Activated T-helper 2 cell treated with anti-CD3 and anti-CD28 coated beads, Interferon-gamma antibody, Interleukin-2, Interleukin-4, amounts not matched to agents 10 μg/mL and 5 μg/mL and 100 μg/mL, durations not matched to agents 14 hours and 24 hours and 36 hours (primary cell): ENCODE results near the gene KIF6. TPM values are rescaled to one million over a fixed set of nuclear protein-coding genes. Genes with fewer than 3 reads are reported as not detected.

Experiments used
- DNase-seq: peaks from one replicate; pipeline ENCODE4 v3.0.0; 2021; ENCODE audit warnings: low spot score
- H3K27ac Mint-ChIP-seq: one replicate; pipeline ENCODE4 v1.8.0; 2021; ENCODE audit warnings: mixed read lengths
- H3K27me3 Mint-ChIP-seq: one replicate; pipeline ENCODE4 v1.8.0; 2021; ENCODE audit warnings: low read depth, mixed read lengths
- H3K36me3 Mint-ChIP-seq: one replicate; pipeline ENCODE4 v1.8.0; 2021; ENCODE audit warnings: low read depth, mixed read lengths
- H3K4me1 Mint-ChIP-seq: one replicate; pipeline ENCODE4 v1.8.0; 2021; ENCODE audit warnings: low read depth, mixed read lengths
- H3K4me3 Mint-ChIP-seq: one replicate; pipeline ENCODE4 v1.8.0; 2021; ENCODE audit warnings: low read depth, mild to moderate bottlenecking, moderate library complexity, mixed read lengths
- H3K9me3 Mint-ChIP-seq: one replicate; pipeline ENCODE4 v1.8.0; 2021; ENCODE audit warnings: mixed read lengths
- intact Hi-C: fragments of 100-400 bp; cut with micrococcal nuclease; formaldehyde crosslinking; loops from one replicate; pipeline ENCODE4 v1.15.1; 2023
- total RNA-seq: library from RNA; stranded (reverse); gene quantifications from 2 replicates; pipeline ENCODE4 v1.2.3, GENCODE V29; 2022

Gene KIF6
- total RNA-seq, 1 donor from 2014 or later, result 0.25 TPM

GRCh38 chr6:39593646-39594045 lies 131.6 kb downstream of the KIF6 start:
- DNase-seq, result no peak
- peaks cover 4% of the 10 kb centered on the region for H3K27me3 Mint-ChIP-seq
- intact Hi-C loops, result no loop called here
- H3K9me3 Mint-ChIP-seq, result no peaks in the 10 kb centered on the region
- H3K4me1 Mint-ChIP-seq, result no peaks in the 10 kb centered on the region
- no peak overlapping the region for H3K27ac Mint-ChIP-seq
- H3K36me3 Mint-ChIP-seq, result no peaks in the 10 kb centered on the region
- no peak overlapping the region for H3K4me3 Mint-ChIP-seq

- DNase-seq, result no peak
- intact Hi-C loops, result no loop called here
- H3K4me1 Mint-ChIP-seq, result no peaks in the 10 kb centered on the region
- no peaks in the 10 kb centered on the region for H3K9me3 Mint-ChIP-seq
- H3K27me3 Mint-ChIP-seq, result peaks cover 2% of the 10 kb centered on the region
- no peaks in the 10 kb centered on the region for H3K36me3 Mint-ChIP-seq
- H3K4me3 Mint-ChIP-seq, result no peak overlapping the region
- H3K27ac Mint-ChIP-seq, result no peak overlapping the region
These were observed 134.3 kb downstream of the KIF6 start for GRCh38 chr6:39590871-39591393.

GRCh38 chr6:39587080-39587479 lies 138.1 kb downstream of the KIF6 start:
- H3K9me3 Mint-ChIP-seq, result no peaks in the 10 kb centered on the region
- intact Hi-C loops, result no loop called here
- peaks cover 2% of the 10 kb centered on the region for H3K27me3 Mint-ChIP-seq
- no peak for DNase-seq
- no peak overlapping the region for H3K27ac Mint-ChIP-seq
- no peaks in the 10 kb centered on the region for H3K4me1 Mint-ChIP-seq
- no peak overlapping the region for H3K4me3 Mint-ChIP-seq
- no peaks in the 10 kb centered on the region for H3K36me3 Mint-ChIP-seq

GRCh38 chr6:39585641-39586040 lies 139.6 kb downstream of the KIF6 start:
- no peaks in the 10 kb centered on the region for H3K9me3 Mint-ChIP-seq
- H3K27ac Mint-ChIP-seq, result no peak overlapping the region
- no peaks in the 10 kb centered on the region for H3K36me3 Mint-ChIP-seq
- no peak overlapping the region for H3K4me3 Mint-ChIP-seq
- intact Hi-C loops, result no loop called here
- no peaks in the 10 kb centered on the region for H3K4me1 Mint-ChIP-seq
- no peaks in the 10 kb centered on the region for H3K27me3 Mint-ChIP-seq
- DNase-seq, result no peak

- no peaks in the 10 kb centered on the region for H3K36me3 Mint-ChIP-seq
- H3K4me3 Mint-ChIP-seq, result no peak overlapping the region
- intact Hi-C loops, result no loop called here
- H3K27ac Mint-ChIP-seq, result no peak overlapping the region
- H3K27me3 Mint-ChIP-seq, result no peaks in the 10 kb centered on the region
- no peak for DNase-seq
- H3K9me3 Mint-ChIP-seq, result no peaks in the 10 kb centered on the region
- H3K4me1 Mint-ChIP-seq, result no peaks in the 10 kb centered on the region
These were observed 147.6 kb downstream of the KIF6 start for GRCh38 chr6:39577446-39578165.

GRCh38 chr6:39576556-39577303 lies 148.5 kb downstream of the KIF6 start:
- no peaks in the 10 kb centered on the region for H3K9me3 Mint-ChIP-seq
- no peak overlapping the region for H3K27ac Mint-ChIP-seq
- no peak for DNase-seq
- no peaks in the 10 kb centered on the region for H3K36me3 Mint-ChIP-seq
- intact Hi-C loops, result no loop called here
- no peaks in the 10 kb centered on the region for H3K4me1 Mint-ChIP-seq
- no peaks in the 10 kb centered on the region for H3K27me3 Mint-ChIP-seq
- H3K4me3 Mint-ChIP-seq, result no peak overlapping the region

- intact Hi-C loops, result no loop called here
- H3K36me3 Mint-ChIP-seq, result no peaks in the 10 kb centered on the region
- no peaks in the 10 kb centered on the region for H3K4me1 Mint-ChIP-seq
- no peaks in the 10 kb centered on the region for H3K9me3 Mint-ChIP-seq
- no peak overlapping the region for H3K4me3 Mint-ChIP-seq
- H3K27me3 Mint-ChIP-seq, result no peaks in the 10 kb centered on the region
- no peak overlapping the region for H3K27ac Mint-ChIP-seq
- no peak for DNase-seq
These were observed 150.2 kb downstream of the KIF6 start for GRCh38 chr6:39574991-39575390.

- Mint-ChIP-seq H3K9me3 (no peaks in the 10 kb centered on the region), H3K4me3 (no peak overlapping the region), H3K27me3 (no peaks in the 10 kb centered on the region), H3K27ac (no peak overlapping the region), H3K36me3 (no peaks in the 10 kb centered on the region), H3K4me1 (no peaks in the 10 kb centered on the region)
- no peak for DNase-seq
- intact Hi-C loops, result no loop called here
These were observed 151.7 kb downstream of the KIF6 start for GRCh38 chr6:39573541-39573940.

- Mint-ChIP-seq H3K4me3 (no peak overlapping the region), H3K27ac (no peak overlapping the region), H3K27me3 (no peaks in the 10 kb centered on the region), H3K4me1 (no peaks in the 10 kb centered on the region), H3K36me3 (no peaks in the 10 kb centered on the region), H3K9me3 (no peaks in the 10 kb centered on the region)
- DNase-seq, result no peak
- intact Hi-C loops, result no loop called here
These were observed 152.4 kb downstream of the KIF6 start for GRCh38 chr6:39572661-39573340.

- no peak overlapping the region for H3K27ac Mint-ChIP-seq
- intact Hi-C loops, result no loop called here
- peaks cover 7% of the 10 kb centered on the region for H3K27me3 Mint-ChIP-seq
- H3K9me3 Mint-ChIP-seq, result no peaks in the 10 kb centered on the region
- no peak overlapping the region for H3K4me3 Mint-ChIP-seq
- no peak for DNase-seq
- no peaks in the 10 kb centered on the region for H3K4me1 Mint-ChIP-seq
- H3K36me3 Mint-ChIP-seq, result no peaks in the 10 kb centered on the region
These were observed 156.3 kb downstream of the KIF6 start for GRCh38 chr6:39568896-39569295.

- Mint-ChIP-seq H3K27me3 (peaks cover 8% of the 10 kb centered on the region), H3K36me3 (no peaks in the 10 kb centered on the region), H3K4me1 (no peaks in the 10 kb centered on the region), H3K9me3 (no peaks in the 10 kb centered on the region), H3K4me3 (no peak overlapping the region), H3K27ac (no peak overlapping the region)
- no peak for DNase-seq
- intact Hi-C loops, result no loop called here
These were observed 158.1 kb downstream of the KIF6 start for GRCh38 chr6:39567091-39567490.

GRCh38 chr6:39566456-39566855 lies 158.8 kb downstream of the KIF6 start:
- Mint-ChIP-seq H3K9me3 (no peaks in the 10 kb centered on the region), H3K4me3 (no peak overlapping the region), H3K27me3 (peaks cover 8% of the 10 kb centered on the region), H3K4me1 (no peaks in the 10 kb centered on the region), H3K36me3 (no peaks in the 10 kb centered on the region), H3K27ac (no peak overlapping the region)
- intact Hi-C loops, result no loop called here
- DNase-seq, result no peak

GRCh38 chr6:39565956-39566355 lies 159.3 kb downstream of the KIF6 start:
- Mint-ChIP-seq H3K27ac (no peak overlapping the region), H3K4me3 (no peak overlapping the region), H3K9me3 (no peaks in the 10 kb centered on the region), H3K27me3 (peaks cover 8% of the 10 kb centered on the region), H3K4me1 (no peaks in the 10 kb centered on the region), H3K36me3 (no peaks in the 10 kb centered on the region)
- no peak for DNase-seq
- intact Hi-C loops, result no loop called here
